HL-60 (cell line): ENCODE data around the gene RNF40.

ENCODE experiments used
- DNase-seq, 2 experiments: peaks; one replicate each; pipeline ENCODE4 v3.0.0-alpha.2; 2010 to 2020; ENCODE audit warnings: low read depth in 1 of 2, low spot score in 1 of 2
- H3K27ac ChIP-seq: fragments of 250-450 bp; sonication (Bioruptor Pico); replicated peaks from 2 replicates; pipeline ENCODE4 v1.5.1; 2020; ENCODE audit warnings: mild to moderate bottlenecking, moderate library complexity
- H3K27me3 ChIP-seq: fragments of 250-450 bp; sonication (Bioruptor Pico); 2 replicates; pipeline ENCODE4 v1.5.1; 2021; ENCODE audit warnings: mild to moderate bottlenecking, moderate library complexity; ENCODE audit not compliant: insufficient read depth, poor library complexity, severe bottlenecking
- H3K4me3 ChIP-seq: replicated peaks from 2 replicates; pipeline ENCODE4 v1.5.1; 2011; ENCODE audit warnings: mild to moderate bottlenecking, control low read depth, low read length; ENCODE audit not compliant: insufficient read depth
- GABPA ChIP-seq: IDR thresholded peaks from 2 replicates; pipeline ENCODE4 v1.6.1; 2012; ENCODE audit warnings: low read depth
- POLR2AphosphoS5 ChIP-seq: IDR thresholded peaks from 2 replicates; pipeline ENCODE4 v1.6.1; 2012; ENCODE audit warnings: low read depth
- SPI1 ChIP-seq: IDR thresholded peaks from 2 replicates; pipeline ENCODE4 v1.6.1; 2012; ENCODE audit warnings: low read depth, mild to moderate bottlenecking, borderline replicate concordance
- TF ChIP-seq, protein P1 (sequence below): IDR thresholded peaks from 2 replicates; pipeline ENCODE4 v1.6.1; 2012; ENCODE audit warnings: low read depth; ENCODE audit not compliant: insufficient replicate concordance
- TF ChIP-seq, protein P2 (sequence below): IDR thresholded peaks from one replicate; pipeline ENCODE4 v1.5.1; 2011; ENCODE audit warnings: low read length, control low read depth, inconsistent platforms; ENCODE audit not compliant: insufficient read depth

Gene RNF40

DNA sequence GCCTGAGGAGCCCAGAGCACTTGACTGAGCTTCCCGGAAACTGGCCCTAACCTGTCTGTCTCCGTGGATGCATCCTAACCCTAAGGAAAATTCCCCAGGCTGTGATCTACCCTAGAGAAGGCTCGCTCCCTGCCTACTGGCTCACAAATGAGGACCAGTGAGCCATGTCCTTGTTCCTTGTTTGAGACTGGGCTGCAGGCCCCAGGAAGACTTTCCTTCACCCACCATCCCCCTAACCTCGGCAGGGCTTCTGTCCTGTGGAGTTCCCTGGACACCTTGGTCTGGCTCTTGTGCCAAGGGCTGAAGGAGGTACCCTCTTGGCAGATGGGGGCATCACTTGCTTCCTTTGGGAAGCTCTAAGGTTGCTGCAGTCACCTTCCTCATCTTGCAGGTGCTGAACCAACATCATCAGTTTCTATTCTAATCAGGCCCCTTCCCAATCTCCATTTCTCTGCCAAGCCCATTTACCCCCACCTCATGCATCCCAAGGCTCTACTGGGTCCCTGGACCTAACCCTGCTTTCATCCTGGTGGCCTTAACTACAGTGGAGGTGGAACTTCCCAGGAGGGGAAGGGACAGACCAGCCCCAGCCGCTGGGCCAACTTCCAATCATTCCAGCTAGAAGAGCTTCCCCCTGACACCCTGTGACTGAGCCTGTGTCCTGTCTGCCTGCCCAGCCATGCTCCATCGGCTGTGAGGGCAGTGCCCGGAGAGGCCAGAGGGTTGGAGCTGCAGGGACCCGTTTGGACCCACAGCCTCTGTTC is 12.4 kb downstream of the RNF40 start:
- H3K4me3 ChIP-seq = peak overlapping the region; percentile 51
- no peak overlapping the region for H3K27ac ChIP-seq

DNA sequence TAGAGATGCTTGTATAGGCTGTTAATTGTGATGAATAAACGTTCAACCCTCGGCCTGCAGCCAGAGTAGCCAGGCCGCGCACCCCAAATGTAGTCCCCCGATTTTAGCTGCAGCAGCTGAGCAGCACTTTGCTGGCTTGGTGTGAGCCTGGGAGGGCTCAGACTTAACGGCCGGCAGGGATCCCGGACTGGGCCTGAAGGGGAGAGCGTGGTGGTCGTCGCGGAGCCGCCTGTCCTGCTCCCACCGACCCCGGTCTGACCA is 12.9 kb downstream of the RNF40 start:
- H3K27ac ChIP-seq = peak overlapping the region; percentile 97
- no peak for TF ChIP-seq SPI1
- TF ChIP-seq, protein P1, sequence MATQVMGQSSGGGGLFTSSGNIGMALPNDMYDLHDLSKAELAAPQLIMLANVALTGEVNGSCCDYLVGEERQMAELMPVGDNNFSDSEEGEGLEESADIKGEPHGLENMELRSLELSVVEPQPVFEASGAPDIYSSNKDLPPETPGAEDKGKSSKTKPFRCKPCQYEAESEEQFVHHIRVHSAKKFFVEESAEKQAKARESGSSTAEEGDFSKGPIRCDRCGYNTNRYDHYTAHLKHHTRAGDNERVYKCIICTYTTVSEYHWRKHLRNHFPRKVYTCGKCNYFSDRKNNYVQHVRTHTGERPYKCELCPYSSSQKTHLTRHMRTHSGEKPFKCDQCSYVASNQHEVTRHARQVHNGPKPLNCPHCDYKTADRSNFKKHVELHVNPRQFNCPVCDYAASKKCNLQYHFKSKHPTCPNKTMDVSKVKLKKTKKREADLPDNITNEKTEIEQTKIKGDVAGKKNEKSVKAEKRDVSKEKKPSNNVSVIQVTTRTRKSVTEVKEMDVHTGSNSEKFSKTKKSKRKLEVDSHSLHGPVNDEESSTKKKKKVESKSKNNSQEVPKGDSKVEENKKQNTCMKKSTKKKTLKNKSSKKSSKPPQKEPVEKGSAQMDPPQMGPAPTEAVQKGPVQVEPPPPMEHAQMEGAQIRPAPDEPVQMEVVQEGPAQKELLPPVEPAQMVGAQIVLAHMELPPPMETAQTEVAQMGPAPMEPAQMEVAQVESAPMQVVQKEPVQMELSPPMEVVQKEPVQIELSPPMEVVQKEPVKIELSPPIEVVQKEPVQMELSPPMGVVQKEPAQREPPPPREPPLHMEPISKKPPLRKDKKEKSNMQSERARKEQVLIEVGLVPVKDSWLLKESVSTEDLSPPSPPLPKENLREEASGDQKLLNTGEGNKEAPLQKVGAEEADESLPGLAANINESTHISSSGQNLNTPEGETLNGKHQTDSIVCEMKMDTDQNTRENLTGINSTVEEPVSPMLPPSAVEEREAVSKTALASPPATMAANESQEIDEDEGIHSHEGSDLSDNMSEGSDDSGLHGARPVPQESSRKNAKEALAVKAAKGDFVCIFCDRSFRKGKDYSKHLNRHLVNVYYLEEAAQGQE = no peak
- TF ChIP-seq POLR2AphosphoS5 = no peak
- no peak for TF ChIP-seq GABPA
- TF ChIP-seq, protein P2, sequence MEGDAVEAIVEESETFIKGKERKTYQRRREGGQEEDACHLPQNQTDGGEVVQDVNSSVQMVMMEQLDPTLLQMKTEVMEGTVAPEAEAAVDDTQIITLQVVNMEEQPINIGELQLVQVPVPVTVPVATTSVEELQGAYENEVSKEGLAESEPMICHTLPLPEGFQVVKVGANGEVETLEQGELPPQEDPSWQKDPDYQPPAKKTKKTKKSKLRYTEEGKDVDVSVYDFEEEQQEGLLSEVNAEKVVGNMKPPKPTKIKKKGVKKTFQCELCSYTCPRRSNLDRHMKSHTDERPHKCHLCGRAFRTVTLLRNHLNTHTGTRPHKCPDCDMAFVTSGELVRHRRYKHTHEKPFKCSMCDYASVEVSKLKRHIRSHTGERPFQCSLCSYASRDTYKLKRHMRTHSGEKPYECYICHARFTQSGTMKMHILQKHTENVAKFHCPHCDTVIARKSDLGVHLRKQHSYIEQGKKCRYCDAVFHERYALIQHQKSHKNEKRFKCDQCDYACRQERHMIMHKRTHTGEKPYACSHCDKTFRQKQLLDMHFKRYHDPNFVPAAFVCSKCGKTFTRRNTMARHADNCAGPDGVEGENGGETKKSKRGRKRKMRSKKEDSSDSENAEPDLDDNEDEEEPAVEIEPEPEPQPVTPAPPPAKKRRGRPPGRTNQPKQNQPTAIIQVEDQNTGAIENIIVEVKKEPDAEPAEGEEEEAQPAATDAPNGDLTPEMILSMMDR = no peak
- H3K27me3 ChIP-seq = no peaks in the 10 kb centered on the region
- DNase-seq = no peak
- H3K4me3 ChIP-seq = peak overlapping the region; percentile 51

More for the DNA sequence above, 12.4 kb downstream of the RNF40 start:
- TF ChIP-seq, protein P1 = no peak
- TF ChIP-seq, protein P2 = no peak
- TF ChIP-seq SPI1 (no peak), POLR2AphosphoS5 (no peak), GABPA (no peak)
- no peaks in the 10 kb centered on the region for H3K27me3 ChIP-seq
- DNase-seq = no peak

DNA sequence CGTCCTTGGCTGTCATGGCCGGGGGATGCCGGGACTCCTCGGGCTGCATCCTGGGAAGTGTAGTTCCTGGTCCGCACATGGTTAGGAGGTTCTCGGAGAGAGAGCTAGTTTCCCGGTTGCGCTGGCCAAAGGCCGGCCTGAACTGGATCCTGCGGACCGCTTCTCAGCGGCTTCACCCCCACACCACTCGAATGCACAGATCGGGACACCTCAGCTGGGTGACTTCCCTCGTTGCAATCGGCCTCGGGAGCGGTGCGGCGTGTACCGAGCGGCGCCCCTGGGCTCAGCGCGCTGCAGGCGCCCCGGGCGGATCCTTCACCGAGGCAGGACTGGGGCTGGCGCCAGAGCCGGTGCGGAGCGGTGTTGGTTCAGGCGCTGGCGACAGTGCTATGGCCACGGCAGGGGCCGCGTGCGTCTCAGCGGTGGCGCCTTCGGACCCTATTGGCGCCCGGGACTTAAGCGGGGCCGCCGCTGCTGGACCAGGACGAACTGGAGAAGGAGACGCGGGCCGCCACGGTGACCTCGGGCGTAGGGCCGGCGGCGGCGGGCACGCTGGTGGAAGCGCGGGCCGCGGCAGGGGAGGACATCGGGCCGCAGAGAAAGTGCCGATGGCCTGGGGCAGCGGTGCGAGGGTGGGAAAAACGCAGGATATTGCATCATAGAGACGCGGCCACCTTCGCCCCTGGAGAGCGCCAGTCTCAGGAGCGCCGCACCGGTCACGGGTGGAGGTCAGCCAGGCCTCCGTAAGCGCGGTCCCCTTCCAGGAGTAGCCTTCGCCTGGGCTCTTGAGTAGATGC is 13.5 kb downstream of the RNF40 start:
- no peaks in the 10 kb centered on the region for H3K27me3 ChIP-seq

More for the DNA sequence above, 13.5 kb downstream of the RNF40 start:
- TF ChIP-seq, protein P1 = peak; percentile 17
- no peak for TF ChIP-seq SPI1
- TF ChIP-seq, protein P2 = no peak
- peak; percentile 15; the same call in 1 of the 2 replicates for TF ChIP-seq GABPA
- peak; percentile 85 for TF ChIP-seq POLR2AphosphoS5
- Histone ChIP-seq H3K27ac (peak overlapping the region; percentile 97), H3K4me3 (peak overlapping the region; percentile 51)
- peak; percentile 86 to 89 for DNase-seq
